ENCODE measurements around the gene EPHX1.

The EPHX1 gene

GRCh38 chr1:225890346-225891228, 80.7 kb downstream of the EPHX1 start:
- TF ChIP-seq, protein P1, sequence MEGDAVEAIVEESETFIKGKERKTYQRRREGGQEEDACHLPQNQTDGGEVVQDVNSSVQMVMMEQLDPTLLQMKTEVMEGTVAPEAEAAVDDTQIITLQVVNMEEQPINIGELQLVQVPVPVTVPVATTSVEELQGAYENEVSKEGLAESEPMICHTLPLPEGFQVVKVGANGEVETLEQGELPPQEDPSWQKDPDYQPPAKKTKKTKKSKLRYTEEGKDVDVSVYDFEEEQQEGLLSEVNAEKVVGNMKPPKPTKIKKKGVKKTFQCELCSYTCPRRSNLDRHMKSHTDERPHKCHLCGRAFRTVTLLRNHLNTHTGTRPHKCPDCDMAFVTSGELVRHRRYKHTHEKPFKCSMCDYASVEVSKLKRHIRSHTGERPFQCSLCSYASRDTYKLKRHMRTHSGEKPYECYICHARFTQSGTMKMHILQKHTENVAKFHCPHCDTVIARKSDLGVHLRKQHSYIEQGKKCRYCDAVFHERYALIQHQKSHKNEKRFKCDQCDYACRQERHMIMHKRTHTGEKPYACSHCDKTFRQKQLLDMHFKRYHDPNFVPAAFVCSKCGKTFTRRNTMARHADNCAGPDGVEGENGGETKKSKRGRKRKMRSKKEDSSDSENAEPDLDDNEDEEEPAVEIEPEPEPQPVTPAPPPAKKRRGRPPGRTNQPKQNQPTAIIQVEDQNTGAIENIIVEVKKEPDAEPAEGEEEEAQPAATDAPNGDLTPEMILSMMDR (IDR thresholded peaks at IDR 0.05; ENCODE audit: insufficient read depth, missing control alignments): no peak
- FAIRE-seq (no peak), DNase-seq (ENCODE audit: insufficient read length, low spot score) (no peak)

- no peak for DNase-seq (ENCODE audit: insufficient read length, low spot score)
- no peak for FAIRE-seq
- TF ChIP-seq, protein P1 (IDR thresholded peaks at IDR 0.05; ENCODE audit: insufficient read depth, missing control alignments): no peak
Measured at GRCh38 chr1:225891229-225891972, 81.5 kb downstream of the EPHX1 start.

GRCh38 chr1:225892307-225892706, 82.4 kb downstream of the EPHX1 start:
- DNase-seq (ENCODE audit: insufficient read length, low spot score) (no peak), FAIRE-seq (no peak)
- TF ChIP-seq, protein P1 (IDR thresholded peaks at IDR 0.05; ENCODE audit: insufficient read depth, missing control alignments): no peak
